Skin epidermis (tissue), 12 donors: ENCODE results near the gene SAA1.
"Not testable (repeated sequence)": the region's sequence is repeated elsewhere in the genome, so short reads cannot be mapped to it uniquely, and the experiment has no call there.

Source experiments
- H3K27ac ChIP-seq, 21 experiments: fragments of 200-600 bp; sonication (generic) in 11 of 21; one replicate each; pipeline ENCODE4 v1.5.0; 2020; ENCODE audit warnings: mild to moderate bottlenecking in 3 of 21, inconsistent platforms in 2 of 21, moderate library complexity in 2 of 21
- H3K4me3 ChIP-seq, 7 experiments: fragments of 200-600 bp; sonication (generic) in 2 of 7; one replicate each; pipeline ENCODE4 v1.5.0; 2020; ENCODE audit warnings: inconsistent platforms in 2 of 7, mild to moderate bottlenecking in 2 of 7, moderate library complexity in 1 of 7

SAA1 gene

DNA sequence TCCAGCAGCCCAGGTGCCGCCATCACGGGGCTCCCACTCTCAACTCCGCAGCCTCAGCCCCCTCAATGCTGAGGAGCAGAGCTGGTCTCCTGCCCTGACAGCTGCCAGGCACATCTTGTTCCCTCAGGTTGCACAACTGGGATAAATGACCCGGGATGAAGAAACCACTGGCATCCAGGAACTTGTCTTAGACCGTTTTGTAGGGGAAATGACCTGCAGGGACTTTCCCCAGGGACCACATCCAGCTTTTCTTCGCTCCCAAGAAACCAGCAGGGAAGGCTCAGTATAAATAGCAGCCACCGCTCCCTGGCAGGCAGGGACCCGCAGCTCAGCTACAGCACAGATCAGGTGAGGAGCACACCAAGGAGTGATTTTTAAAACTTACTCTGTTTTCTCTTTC, at the start of gene SAA1:
Gene SAA1 (plus strand): TSS at position 316 of the 400 bp plus-strand sequence. CDS start 624 bp downstream, outside the sequence.
- Histone ChIP-seq H3K27ac (no peak within 1 kb of the TSS), H3K4me3 (no peak within 1 kb of the TSS)

DNA sequence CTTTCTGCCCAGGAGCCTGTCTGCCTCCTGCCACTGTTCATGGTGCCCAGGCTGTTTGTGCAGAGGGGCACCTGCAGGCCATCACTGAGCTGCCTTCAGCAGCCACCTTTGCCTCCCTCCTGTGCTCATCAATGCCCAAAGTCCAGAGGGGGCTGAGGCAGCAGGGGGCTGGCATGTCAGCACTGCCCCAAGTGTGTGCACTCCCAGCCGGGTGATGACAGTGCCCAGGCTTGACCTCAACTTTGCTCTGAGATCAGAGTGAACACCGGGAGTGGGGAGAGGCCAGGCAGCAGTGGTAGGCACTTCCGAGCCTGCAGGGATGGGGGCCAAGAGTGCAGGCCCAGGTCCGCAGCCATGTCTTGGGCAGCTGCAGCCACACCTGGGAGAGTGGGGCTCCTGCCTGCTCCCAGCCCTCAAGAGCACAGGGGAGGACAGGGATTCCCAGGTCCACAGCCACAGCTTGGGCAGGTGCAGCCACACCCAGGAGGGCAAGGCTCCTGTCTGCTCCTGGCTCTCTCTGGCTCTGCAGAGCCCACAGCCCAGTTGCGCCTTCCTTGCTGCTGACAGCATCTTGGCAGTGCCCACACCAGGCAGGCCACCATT, 44.7 kb upstream of the SAA1 start:
- no peak overlapping the region for H3K4me3 ChIP-seq

GRCh38 chr11:18222814-18223421, 43.1 kb upstream of the SAA1 start:
- Histone ChIP-seq H3K27ac (no peak overlapping the region), H3K4me3 (no peak overlapping the region)

More for the DNA sequence above, 44.7 kb upstream of the SAA1 start:
- no peak overlapping the region for H3K27ac ChIP-seq

DNA sequence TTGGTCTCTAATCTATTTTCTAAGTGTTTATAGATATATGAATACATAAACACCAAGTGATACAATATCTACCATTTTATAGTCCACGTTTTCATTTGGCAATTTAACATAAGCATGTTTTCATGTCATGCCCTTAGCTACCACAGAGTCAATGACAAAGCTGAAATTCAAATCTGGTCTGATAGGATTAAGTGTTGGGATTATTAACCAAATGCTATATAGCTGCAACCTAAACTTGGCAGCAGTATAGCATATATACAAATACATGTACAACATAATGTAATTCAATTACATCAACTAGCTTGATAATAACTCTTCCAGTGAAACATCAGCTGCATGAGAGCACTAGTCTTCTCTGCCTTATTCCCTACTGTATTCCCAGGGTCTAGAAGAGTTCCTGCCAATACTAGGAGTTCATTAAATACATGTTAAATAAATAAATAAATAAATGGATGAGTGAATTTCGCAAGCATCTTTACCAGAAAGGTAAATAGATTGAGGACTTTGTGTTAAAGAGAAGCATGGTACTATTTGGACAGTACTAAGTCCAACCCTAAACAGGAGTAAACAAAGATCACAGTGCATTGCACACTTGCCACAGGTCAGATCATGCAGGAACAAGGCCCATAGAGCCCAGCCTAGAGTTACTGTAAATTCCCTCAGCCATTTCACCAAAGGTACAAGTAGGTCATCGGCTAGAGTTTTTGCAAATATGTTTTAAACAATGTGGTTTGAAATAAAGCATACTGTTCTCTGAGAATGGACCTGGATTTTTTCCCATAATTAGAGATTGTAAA, 42.3 kb upstream of the SAA1 start:
- Histone ChIP-seq H3K4me3 (no peak overlapping the region), H3K27ac (no peak overlapping the region)

GRCh38 chr11:18225913-18226312, 40.2 kb upstream of the SAA1 start:
- no peak overlapping the region for H3K4me3 ChIP-seq
- H3K27ac ChIP-seq = no peak overlapping the region

- Histone ChIP-seq H3K4me3 (no peak overlapping the region), H3K27ac (no peak overlapping the region)
Observed at GRCh38 chr11:18229501-18229900, 36.6 kb upstream of the SAA1 start.

- H3K27ac ChIP-seq = no peak overlapping the region
- H3K4me3 ChIP-seq = no peak overlapping the region
Observed at GRCh38 chr11:18230859-18231258, 35.2 kb upstream of the SAA1 start.

DNA sequence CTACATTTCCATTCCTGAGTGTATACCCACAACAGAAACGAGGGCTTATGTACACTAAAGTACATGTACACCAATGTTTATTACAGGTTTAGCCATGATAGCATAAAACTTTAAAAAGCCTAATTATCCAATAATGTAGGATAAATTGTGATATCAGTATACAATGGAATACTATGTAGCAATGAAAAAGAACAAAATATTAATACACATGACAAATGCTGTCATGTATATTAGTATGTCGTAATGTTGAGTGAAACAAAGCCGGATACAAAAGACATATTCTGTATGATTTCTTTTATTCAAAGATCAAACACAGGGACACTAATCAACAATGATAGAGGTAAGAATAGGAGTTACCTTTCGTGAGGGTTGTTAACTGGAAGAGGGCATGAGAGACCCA, 32.2 kb upstream of the SAA1 start:
- H3K27ac ChIP-seq = no peak overlapping the region
- H3K4me3 ChIP-seq = no peak overlapping the region

DNA sequence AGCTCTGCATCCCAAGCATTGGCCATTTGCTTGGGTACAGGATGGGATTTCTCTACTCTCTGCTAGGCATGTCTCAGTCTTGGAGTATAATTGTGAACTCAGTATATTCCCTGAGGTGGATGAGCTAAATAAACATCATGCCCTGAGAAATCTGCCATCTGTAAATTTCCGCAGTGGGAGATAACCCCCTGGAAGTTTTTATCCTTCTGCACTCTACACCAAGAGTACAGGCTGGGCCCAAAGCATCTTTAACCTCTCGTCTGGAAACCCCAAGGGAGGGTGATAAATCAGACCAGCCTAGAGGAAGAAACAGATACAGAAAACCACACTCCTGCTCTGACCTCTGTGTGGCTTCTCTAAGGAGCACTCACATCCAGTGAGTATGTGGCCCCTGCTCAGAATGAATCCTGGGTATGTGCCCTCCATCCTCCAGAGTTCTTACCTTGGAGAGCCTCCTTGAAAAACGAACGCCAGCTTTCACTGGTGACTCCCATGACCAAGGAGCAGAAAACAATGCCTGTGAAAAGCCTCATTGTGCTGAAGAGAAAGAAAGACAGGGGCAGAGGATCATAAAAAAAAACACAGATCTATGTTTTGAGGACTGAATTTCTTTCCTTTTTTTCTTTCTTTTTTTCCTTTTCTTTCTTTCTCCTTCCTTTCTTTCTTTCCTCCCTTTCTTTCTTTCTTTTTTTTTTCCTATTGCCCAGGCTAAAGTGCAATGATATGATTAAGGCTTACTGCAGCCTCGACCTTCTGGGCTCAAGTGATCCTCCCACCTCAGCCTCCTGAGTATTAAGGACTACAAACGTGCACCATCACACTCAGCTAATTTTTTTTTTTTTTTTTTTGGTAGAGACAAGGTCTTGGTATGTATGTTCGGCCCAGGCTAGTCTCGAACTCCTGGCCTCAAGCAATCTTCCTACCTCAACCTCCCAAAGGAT, 30.4 kb upstream of the SAA1 start:
- Histone ChIP-seq H3K4me3 (no peak overlapping the region), H3K27ac (no peak overlapping the region)

- Histone ChIP-seq H3K27ac (no peak within 1 kb of the TSS), H3K4me3 (no peak within 1 kb of the TSS)
Observed at GRCh38 chr11:18236664-18237356, 29.3 kb upstream of the SAA1 start, which contains the start of gene SAA4. Gene SAA4 (minus strand): TSS chr11:18236802. CDS start chr11:18235926, 876 bp downstream.

DNA sequence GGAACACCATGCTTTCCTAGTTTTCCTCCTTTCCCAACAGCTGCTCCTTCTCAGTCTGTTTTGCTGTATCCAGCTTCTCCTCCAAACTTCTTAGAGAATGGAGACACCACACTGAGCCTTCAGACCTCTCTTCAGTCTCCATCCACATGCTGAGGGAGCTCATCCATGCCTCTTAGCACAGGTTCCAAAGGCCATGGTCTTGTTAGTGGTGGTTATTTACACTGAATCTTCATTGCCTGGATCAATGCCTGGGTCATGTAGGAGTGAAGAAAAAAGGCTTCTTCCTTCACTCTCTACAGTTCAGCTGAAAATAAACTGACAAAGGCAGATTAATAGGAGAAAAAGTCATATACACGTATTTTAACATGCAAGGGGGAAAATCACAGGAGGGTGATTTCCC, 26.4 kb upstream of the SAA1 start:
- H3K27ac ChIP-seq = no peak overlapping the region
- H3K4me3 ChIP-seq = no peak overlapping the region

DNA sequence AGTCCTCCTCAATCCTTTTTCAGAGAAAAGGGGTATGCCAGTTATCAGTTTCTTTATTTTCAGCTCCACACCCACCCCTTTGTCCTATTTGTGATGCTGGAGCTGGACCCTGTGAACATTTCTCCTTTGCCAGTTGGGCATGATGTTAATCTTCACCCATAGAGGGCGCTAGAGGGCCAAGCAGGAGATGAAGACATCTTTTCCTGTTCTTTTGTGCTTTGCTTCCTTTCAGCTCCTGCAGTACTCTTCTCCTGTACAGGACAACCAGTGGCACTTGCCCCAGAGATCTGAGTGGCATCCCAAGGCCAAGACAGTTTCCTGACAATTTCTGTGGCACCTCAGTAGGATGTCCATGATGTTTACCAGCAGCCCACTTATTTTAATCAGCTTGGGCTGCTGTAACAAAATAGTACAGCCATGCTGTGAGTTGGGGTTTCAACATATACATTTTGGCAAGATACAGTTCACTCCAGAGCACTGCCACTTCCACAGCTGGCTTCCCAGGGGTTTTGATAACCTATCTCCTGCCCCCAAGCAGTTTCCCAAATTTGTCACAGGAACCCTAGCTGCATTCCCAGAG, 22.2 kb upstream of the SAA1 start:
- Histone ChIP-seq H3K27ac (no peak overlapping the region), H3K4me3 (no peak overlapping the region)

- Histone ChIP-seq H3K4me3 (no peak overlapping the region), H3K27ac (no peak overlapping the region)
Observed at GRCh38 chr11:18245396-18245795, 20.7 kb upstream of the SAA1 start.

DNA sequence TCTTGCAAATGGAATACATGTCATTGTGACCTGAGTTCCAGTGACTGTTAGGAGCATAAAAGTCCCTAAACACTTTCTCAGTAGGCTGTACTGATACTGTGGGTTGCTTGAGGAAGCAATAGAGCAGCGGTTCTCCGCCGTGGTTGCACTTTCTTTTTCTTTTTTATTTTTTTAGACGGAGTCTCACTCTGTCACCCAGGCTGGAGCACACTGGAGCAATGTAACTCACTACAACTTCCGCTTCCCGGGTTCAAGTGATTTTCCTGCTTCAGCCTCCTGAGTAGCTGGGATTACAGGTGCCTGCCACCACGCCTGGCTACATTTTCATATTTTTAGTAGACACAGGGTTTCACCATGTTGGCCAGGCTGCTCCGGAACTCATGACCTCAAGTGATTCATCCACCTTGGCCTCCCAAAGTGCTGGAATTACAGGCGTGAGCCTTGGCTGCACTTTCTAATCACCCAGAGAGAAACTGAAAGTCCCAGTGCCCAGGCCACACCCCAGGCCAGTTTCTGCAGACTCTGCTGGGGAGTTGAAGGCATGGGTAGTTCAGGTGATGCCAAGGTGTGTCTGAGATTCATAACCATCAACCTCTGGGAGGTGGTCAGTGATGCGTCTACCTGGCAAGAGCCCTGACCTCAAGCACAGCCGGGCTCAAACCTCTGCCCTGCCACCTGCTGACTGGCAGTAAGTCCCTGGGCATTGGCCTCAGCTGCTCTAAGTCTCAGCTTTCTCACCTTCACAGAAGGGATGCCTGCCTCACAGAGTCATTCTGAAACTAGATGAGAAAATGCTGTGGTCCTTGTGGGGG, 19.5 kb upstream of the SAA1 start:
- Histone ChIP-seq H3K27ac (peak overlapping the region in 5 of 21 experiments; percentile 2 to 79 (median 49)), H3K4me3 (peak overlapping the region in 1 of 7 experiments; percentile 1)

- H3K4me3 ChIP-seq = not testable (repeated sequence)
- peak overlapping the region in 1 of 21 experiments; percentile 79 for H3K27ac ChIP-seq
Observed at GRCh38 chr11:18247191-18247581, 18.9 kb upstream of the SAA1 start.

DNA sequence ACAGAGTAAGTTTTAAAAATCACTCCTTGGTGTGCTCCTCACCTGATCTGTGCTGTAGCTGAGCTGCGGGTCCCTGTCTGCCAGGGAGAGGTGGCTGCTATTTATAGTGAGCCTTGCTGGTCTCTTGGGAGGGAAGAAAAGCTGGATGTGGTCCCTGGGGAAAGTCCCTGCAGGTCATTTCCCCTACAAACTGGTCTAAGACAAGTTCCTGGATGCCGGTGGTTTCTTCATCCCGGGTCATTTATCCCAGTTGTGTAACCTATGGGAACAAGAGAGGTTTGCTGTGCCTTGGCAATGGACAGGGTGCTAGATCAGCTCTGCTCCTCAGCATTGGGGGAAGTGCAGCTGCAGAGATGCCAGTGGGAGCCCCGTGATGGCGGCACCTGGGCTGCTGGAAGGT, 17.5 kb upstream of the SAA1 start, which contains the start of gene SAA2:
Gene SAA2 (minus strand): TSS at position 108 of the 400 bp plus-strand sequence. CDS start 657 bp downstream, outside the sequence.
- Histone ChIP-seq H3K4me3 (no peak within 1 kb of the TSS), H3K27ac (no peak within 1 kb of the TSS)

GRCh38 chr11:18253233-18253632, 12.8 kb upstream of the SAA1 start:
- Histone ChIP-seq H3K27ac (no peak overlapping the region), H3K4me3 (no peak overlapping the region)

DNA sequence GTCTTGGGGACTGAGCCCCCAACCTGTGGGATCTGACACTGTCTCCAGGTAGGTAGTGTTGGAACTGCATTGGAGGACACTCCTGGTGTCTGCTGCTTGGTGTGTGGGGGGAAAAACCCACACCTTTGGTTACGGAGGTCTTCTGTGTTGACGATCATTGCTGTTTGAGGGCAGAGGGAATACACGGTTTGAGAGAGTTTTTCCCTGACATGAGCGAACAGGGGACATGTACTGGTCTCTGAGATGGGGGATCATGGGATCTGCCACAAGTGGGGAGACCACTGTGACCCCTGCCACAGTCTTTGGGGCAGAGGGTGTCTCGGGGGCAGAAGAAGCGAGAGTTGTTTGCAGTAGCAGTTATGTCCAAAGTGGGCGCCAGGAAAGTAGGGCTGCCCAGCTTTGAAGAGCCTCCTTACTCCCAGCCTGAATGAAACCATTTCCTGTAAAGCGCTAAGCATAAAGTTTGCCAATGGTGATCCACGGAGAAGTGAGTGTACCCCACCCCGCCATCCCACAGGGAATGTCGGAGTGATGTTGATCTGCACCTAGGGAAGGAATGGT, 12.2 kb upstream of the SAA1 start:
- Histone ChIP-seq H3K27ac (no peak overlapping the region), H3K4me3 (no peak overlapping the region)
